ENCODE data around the gene TRIP11.

The TRIP11 gene

GRCh38 chr14:91918186-91918883 is 121.5 kb downstream of the TRIP11 start:
- no peak for DNase-seq (ENCODE audit: low spot score)
